ENCODE results near the gene SLC9A8. TPM values are rescaled to one million over a fixed set of nuclear protein-coding genes. Genes with fewer than 3 reads are reported as not detected.

The SLC9A8 gene
- total and polyA plus RNA-seq, 9 of the 15 experiments (the other 6 are each of a cell fraction or from before 2014, with no cell fraction given), result 0.56 to 9.7 (median 5.0) TPM

DNA sequence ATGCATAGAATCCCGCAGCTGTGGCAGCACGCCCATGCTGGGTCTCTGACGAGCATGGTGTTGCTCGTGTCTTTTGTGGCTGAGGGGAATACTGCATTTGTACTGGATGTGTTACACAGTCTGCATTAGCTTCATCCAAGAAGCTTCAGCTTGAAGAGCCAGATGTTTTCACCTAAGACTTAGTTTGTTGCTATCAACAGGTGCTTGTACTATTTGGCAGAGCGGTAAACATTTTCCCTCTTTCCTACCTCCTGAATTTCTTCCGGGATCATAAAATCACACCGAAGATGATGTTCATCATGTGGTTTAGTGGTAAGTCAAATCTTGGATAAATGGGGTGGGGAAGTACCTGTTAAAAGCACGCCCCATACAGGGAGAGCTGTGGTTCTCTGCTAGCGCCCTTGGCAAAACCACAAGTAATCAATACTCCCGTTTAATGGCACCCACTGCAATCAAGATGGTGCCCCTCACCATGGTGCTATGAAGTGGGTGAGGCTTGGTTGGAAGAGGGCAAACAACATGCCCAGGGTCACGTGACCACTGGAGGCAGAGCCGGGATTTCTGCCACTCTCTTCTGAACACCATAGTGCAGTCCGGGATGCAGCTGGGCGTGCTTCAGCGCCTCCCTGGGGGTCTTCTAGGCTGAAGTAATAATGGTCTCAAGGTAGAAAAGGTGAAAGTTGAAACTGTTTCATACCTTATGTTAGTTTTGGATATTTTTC lies 68.3 kb downstream of the SLC9A8 start:
- in situ Hi-C loops (cut with MboI), result loop anchor here (25.0 kb wide), 1 partner anchor 544 kb away; no protein-coding TSS in a partner anchor
- peaks cover 52% of the 10 kb centered on the region for H3K36me3 ChIP-seq (ENCODE audit: control insufficient read depth, insufficient read depth, low read length)
- no peak for TF ChIP-seq SMARCE1 (IDR thresholded peaks at IDR 0.05)
- no peak for TF ChIP-seq ZNF696 (CRISPR knock-in tag; conservative IDR thresholded peaks at IDR 0.05)
- no peak for TF ChIP-seq YY1 (IDR thresholded peaks at IDR 0.05; ENCODE audit: borderline replicate concordance in 1 of 3, control insufficient read depth in 1 of 3, extremely low read depth in 1 of 3, insufficient read depth in 3 of 3, insufficient read length in 1 of 3, insufficient replicate concordance in 2 of 3, low read depth in 1 of 3, low read length in 2 of 3)
- TF ChIP-seq, protein P1, sequence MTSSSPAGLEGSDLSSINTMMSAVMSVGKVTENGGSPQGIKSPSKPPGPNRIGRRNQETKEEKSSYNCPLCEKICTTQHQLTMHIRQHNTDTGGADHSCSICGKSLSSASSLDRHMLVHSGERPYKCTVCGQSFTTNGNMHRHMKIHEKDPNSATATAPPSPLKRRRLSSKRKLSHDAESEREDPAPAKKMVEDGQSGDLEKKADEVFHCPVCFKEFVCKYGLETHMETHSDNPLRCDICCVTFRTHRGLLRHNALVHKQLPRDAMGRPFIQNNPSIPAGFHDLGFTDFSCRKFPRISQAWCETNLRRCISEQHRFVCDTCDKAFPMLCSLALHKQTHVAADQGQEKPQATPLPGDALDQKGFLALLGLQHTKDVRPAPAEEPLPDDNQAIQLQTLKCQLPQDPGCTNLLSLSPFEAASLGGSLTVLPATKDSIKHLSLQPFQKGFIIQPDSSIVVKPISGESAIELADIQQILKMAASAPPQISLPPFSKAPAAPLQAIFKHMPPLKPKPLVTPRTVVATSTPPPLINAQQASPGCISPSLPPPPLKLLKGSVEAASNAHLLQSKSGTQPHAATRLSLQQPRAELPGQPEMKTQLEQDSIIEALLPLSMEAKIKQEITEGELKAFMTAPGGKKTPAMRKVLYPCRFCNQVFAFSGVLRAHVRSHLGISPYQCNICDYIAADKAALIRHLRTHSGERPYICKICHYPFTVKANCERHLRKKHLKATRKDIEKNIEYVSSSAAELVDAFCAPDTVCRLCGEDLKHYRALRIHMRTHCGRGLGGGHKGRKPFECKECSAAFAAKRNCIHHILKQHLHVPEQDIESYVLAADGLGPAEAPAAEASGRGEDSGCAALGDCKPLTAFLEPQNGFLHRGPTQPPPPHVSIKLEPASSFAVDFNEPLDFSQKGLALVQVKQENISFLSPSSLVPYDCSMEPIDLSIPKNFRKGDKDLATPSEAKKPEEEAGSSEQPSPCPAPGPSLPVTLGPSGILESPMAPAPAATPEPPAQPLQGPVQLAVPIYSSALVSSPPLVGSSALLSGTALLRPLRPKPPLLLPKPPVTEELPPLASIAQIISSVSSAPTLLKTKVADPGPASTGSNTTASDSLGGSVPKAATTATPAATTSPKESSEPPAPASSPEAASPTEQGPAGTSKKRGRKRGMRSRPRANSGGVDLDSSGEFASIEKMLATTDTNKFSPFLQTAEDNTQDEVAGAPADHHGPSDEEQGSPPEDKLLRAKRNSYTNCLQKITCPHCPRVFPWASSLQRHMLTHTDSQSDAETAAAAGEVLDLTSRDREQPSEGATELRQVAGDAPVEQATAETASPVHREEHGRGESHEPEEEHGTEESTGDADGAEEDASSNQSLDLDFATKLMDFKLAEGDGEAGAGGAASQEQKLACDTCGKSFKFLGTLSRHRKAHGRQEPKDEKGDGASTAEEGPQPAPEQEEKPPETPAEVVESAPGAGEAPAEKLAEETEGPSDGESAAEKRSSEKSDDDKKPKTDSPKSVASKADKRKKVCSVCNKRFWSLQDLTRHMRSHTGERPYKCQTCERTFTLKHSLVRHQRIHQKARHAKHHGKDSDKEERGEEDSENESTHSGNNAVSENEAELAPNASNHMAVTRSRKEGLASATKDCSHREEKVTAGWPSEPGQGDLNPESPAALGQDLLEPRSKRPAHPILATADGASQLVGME (CRISPR knock-in tag; IDR thresholded peaks at IDR 0.05), result no peak
- no peak for TF ChIP-seq GABPB1 (CRISPR knock-in tag; IDR thresholded peaks at IDR 0.05)
- no peak for TF ChIP-seq ZBTB49 (CRISPR knock-in tag; IDR thresholded peaks at IDR 0.05; ENCODE audit: borderline replicate concordance)
- TF ChIP-seq, protein P2, sequence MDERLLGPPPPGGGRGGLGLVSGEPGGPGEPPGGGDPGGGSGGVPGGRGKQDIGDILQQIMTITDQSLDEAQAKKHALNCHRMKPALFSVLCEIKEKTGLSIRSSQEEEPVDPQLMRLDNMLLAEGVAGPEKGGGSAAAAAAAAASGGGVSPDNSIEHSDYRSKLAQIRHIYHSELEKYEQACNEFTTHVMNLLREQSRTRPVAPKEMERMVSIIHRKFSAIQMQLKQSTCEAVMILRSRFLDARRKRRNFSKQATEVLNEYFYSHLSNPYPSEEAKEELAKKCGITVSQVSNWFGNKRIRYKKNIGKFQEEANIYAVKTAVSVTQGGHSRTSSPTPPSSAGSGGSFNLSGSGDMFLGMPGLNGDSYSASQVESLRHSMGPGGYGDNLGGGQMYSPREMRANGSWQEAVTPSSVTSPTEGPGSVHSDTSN (CRISPR knock-in tag; IDR thresholded peaks at IDR 0.05; ENCODE audit: low read depth), result no peak
- TF ChIP-seq, protein P2 (tag; conservative IDR thresholded peaks at IDR 0.05; ENCODE audit: low read depth), result no peak

More for the DNA sequence above, 68.3 kb downstream of the SLC9A8 start:
- CTCF ChIA-PET (ENCODE audit: low intra/inter-chr PET ratio), result no interaction called here
- Histone ChIP-seq H4K20me1 (replicated peaks; ENCODE audit: control insufficient read depth, insufficient read depth, low read length) (no peaks in the 10 kb centered on the region), H3K27ac (ENCODE audit: extremely low read depth, low read depth, low read length) (no peak overlapping the region), H3K9me1 (ENCODE audit: control insufficient read depth, insufficient read depth, low read length) (no peaks in the 10 kb centered on the region), H3K4me3 (no peak overlapping the region), H3K9me3 (replicated peaks; ENCODE audit: control insufficient read depth, insufficient read depth, low read depth, low read length) (no peaks in the 10 kb centered on the region), H3K27me3 (ENCODE audit: control insufficient read depth in 2 of 2, insufficient read depth in 2 of 2, low read length in 2 of 2) (no peaks in the 10 kb centered on the region), H2AFZ (ENCODE audit: low read depth, low read length) (no peak overlapping the region), H3K9ac (ENCODE audit: insufficient read depth in 1 of 2, low read depth in 2 of 2, low read length in 2 of 2) (no peak overlapping the region), H3K79me2 (ENCODE audit: control insufficient read depth, insufficient read depth, low read length) (no peaks in the 10 kb centered on the region), H3K4me2 (ENCODE audit: insufficient read depth, low read length) (no peak overlapping the region), H3K4me1 (replicated peaks in 1 of 2; ENCODE audit: control insufficient read depth in 2 of 2, insufficient read depth in 2 of 2, low read length in 2 of 2) (no peaks in the 10 kb centered on the region)
- WGBS (ENCODE audit: insufficient coverage, low coverage, missing lambda C conversion rate), result 82% methylated on average over 15 of the region's 15 CpGs
- DNase-seq (ENCODE audit: extremely low read depth in 1 of 4, low spot score in 3 of 4), result no peak
- intact Hi-C loops (cut with micrococcal nuclease), result no loop called here
- FAIRE-seq, result no peak
- ATAC-seq, result no peak
- no TSS peak for BruUV-seq (replicated peaks)
- POLR2A ChIA-PET, result interaction anchor here (0.6 kb wide), 1 partner anchor 15 kb away, joined by 3 read pairs; no protein-coding TSS in a partner anchor

Data from K562 (cell line).